NCI-H1694 treated with DMSO at 0.1 percent for 48 hours (cell line): Measurements from ENCODE around the gene ARHGAP12.
"Not testable (repeated sequence)": the region's sequence is repeated elsewhere in the genome, so short reads cannot be mapped to it uniquely, and the experiment has no call there.

ENCODE experiments used
- DNase-seq: peaks from one replicate; lab custom pipeline; 2025; lab: John Stamatoyannopoulos, UW

Gene ARHGAP12

GRCh38 chr10:31928549-31929260 lies at the start of gene ARHGAP12:
TSS of gene ARHGAP12 (minus strand) at chr10:31928831. CDS start at chr10:31908855, 19,976 bp downstream.
- DNase-seq = peak; percentile 18

- DNase-seq = no peak
Measured at GRCh38 chr10:31978156-31978483, 49.5 kb upstream of the ARHGAP12 start.

- no peak for DNase-seq
Measured at GRCh38 chr10:31977440-31978155, 49.0 kb upstream of the ARHGAP12 start.

GRCh38 chr10:31975157-31975765 lies 46.6 kb upstream of the ARHGAP12 start:
- no peak for DNase-seq

GRCh38 chr10:31974434-31975124 lies 45.9 kb upstream of the ARHGAP12 start:
- no peak for DNase-seq

GRCh38 chr10:31972519-31973041 lies 43.9 kb upstream of the ARHGAP12 start:
- DNase-seq = no peak

GRCh38 chr10:31969847-31970246 lies 41.2 kb upstream of the ARHGAP12 start:
- DNase-seq = not testable (repeated sequence)

- no peak for DNase-seq
Measured at GRCh38 chr10:31963589-31963980, 35.0 kb upstream of the ARHGAP12 start.

GRCh38 chr10:31962826-31963588 lies 34.4 kb upstream of the ARHGAP12 start:
- no peak for DNase-seq

GRCh38 chr10:31961277-31962074 lies 32.8 kb upstream of the ARHGAP12 start:
- peak; percentile 32 for DNase-seq

- DNase-seq = no peak
Measured at GRCh38 chr10:31959461-31960173, 31.0 kb upstream of the ARHGAP12 start.

- no peak for DNase-seq
Measured at GRCh38 chr10:31958856-31959255, 30.2 kb upstream of the ARHGAP12 start.

- DNase-seq = no peak
Measured at GRCh38 chr10:31956200-31956946, 27.7 kb upstream of the ARHGAP12 start.

GRCh38 chr10:31954410-31955191 lies 26.0 kb upstream of the ARHGAP12 start:
- DNase-seq = no peak

- DNase-seq = no peak
Measured at GRCh38 chr10:31953480-31953879, 24.8 kb upstream of the ARHGAP12 start.

GRCh38 chr10:31953080-31953479 lies 24.4 kb upstream of the ARHGAP12 start:
- no peak for DNase-seq

GRCh38 chr10:31952066-31952465 lies 23.4 kb upstream of the ARHGAP12 start:
- no peak for DNase-seq

- DNase-seq = no peak
Measured at GRCh38 chr10:31949266-31949665, 20.6 kb upstream of the ARHGAP12 start.

GRCh38 chr10:31948021-31948420 lies 19.4 kb upstream of the ARHGAP12 start:
- no peak for DNase-seq
